NCI-H524 treated with DMSO at 0.1 percent for 48 hours (cell line): Measurements from ENCODE around the gene RTP1.

ENCODE experiments used
- DNase-seq: peaks from one replicate; lab custom pipeline; 2025; lab: John Stamatoyannopoulos, UW

The RTP1 gene

DNA sequence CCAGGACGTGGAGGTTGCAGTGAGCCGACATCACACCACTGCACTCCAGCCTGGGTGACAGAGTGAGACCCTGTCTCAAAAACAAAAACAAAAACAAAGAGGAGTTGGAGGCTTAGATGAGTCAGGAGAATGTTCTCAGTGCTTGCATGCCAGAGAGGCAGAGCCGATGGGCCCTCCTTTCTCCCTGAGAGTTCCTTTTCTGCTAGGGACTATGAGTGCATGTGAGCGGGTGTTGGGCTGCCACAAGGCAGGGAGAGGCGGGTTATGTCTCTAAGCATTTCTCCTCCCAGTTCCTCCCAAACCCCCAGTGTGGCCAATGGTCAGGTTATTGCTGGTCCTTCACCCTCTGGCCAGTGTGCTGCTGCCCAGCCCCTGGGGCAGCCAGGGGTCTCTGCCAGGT, 45.1 kb downstream of the RTP1 start:
- DNase-seq = no peak

DNA sequence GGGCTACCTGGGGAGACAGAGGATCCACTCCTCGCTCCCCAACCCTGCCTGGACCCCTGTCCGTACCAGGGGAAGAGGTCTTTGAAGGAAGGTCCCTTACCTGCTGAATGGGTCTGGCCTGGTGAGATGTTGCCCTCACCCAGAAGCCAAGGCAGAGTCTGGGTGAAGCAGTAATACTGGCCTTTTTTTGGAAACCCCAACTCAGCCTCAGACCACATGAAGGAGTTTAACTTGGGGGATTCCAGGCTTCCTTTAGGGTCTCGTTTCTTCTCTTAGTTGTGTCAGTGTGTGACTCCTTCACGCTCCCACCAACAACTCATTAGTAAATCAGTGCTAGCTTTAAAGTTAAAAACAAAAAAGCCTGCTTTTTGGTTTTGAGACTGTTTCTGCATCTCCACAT, 45.6 kb downstream of the RTP1 start:
- DNase-seq = no peak

DNA sequence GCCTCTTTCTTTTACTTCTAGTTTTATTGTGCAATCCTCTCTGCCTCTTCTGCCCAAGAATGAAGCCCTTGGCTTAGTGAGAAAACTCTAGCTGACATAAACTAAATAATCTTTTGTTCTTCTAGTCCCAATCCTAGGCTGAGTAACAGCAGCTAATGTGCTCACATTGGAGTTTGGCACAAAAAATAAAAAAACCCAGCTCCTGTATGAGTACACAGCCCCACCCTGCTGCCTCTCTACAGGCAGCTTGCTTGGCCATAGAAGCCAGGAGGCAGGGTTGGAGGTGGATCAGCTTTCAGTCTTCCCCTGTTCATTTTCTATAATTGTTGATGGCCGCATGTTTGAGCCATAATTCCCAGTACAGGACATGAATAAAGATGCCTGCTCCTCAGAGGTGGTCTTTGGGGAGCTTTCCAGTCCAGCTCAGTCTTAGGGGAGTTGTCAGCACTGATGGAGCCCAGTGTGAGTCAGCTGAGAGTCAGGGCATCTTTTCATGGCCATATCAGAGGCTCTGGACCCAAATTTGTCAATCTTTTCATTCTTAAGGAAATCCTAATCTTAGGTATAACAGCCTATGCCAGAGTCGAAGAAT, 46.7 kb downstream of the RTP1 start:
- DNase-seq = no peak

DNA sequence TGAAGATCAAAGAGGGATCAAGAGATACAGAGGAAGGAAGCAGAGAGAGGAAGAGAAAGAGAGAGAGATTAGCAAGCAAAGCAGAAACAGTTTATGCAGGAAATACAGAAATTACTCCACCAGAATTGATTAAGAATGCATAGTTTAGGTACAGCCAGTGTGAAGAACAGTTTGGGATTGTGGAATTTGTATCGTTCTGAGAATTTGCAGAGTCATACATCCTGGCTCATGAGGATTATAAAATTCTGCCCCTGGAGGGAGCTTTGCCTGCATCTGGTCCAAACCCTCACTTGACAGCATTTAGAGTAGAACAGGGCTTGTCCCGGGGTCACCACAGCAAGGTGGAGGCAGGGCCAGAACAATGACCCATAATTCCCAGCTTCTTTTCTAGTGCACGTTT, 50.1 kb downstream of the RTP1 start:
- DNase-seq = no peak
